ENCODE measurements around the gene SREK1IP1.

The SREK1IP1 gene

DNA sequence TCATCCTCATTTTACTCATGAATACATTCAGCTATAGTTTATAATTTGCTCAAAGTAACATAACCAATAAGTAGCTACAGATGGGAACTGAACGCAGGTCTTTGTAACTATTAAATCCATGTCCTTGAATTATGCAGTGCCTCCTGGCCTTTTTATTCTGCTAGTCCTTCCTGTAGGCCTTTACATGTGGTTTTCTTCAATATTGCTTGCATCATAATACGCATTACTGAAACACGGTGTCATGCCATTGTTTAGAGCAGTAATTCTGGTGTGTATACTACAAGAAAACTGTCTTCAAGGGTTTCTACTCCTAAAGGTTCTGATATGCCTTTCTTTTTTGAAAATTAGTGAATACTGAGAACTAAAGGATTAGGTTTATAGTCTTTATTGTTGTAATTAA, 21.0 kb upstream of the SREK1IP1 start:
- TF ChIP-seq, protein P1, sequence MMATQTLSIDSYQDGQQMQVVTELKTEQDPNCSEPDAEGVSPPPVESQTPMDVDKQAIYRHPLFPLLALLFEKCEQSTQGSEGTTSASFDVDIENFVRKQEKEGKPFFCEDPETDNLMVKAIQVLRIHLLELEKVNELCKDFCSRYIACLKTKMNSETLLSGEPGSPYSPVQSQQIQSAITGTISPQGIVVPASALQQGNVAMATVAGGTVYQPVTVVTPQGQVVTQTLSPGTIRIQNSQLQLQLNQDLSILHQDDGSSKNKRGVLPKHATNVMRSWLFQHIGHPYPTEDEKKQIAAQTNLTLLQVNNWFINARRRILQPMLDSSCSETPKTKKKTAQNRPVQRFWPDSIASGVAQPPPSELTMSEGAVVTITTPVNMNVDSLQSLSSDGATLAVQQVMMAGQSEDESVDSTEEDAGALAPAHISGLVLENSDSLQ (IDR thresholded peaks at IDR 0.05): no peak
- TF ChIP-seq ARNT (IDR thresholded peaks at IDR 0.05) (no peak), CTBP1 (IDR thresholded peaks at IDR 0.05; ENCODE audit: borderline replicate concordance) (no peak), FOXK2 (IDR thresholded peaks at IDR 0.05) (no peak), ELF4 (IDR thresholded peaks at IDR 0.05) (no peak), BHLHE40 (IDR thresholded peaks at IDR 0.05; ENCODE audit: borderline replicate concordance) (no peak), HDGF (IDR thresholded peaks at IDR 0.05; ENCODE audit: borderline replicate concordance) (no peak), TARDBP (IDR thresholded peaks at IDR 0.05) (no peak)
- ChIA-PET CTCF (interaction anchor here (0.6 kb wide), 1 partner anchor 173 kb away, joined by 3 read pairs; no protein-coding TSS in a partner anchor), POLR2A (no interaction called here)
- no peak for DNase-seq (ENCODE audit: extremely low spot score)

DNA sequence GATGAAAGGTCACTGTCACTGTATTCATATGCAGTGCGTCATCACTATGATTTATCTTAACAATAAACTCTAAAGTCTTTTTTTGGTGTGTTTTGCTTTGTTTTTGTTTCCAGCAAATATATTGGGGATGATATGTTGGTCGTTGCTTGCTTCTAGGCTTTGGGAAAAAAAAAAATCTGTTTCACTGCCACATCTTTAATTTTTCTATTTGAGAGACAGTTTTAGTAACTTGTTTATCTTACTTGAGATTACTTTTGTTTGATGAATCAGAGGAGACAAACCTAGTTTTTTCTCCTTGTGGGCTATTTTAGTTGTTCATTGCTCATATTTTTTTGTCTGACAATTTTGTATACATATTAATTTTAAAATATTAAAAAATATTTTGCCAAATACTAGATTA, 19.7 kb upstream of the SREK1IP1 start:
- no peak for TF ChIP-seq ARNT (IDR thresholded peaks at IDR 0.05)
- TF ChIP-seq FOXM1 (IDR thresholded peaks at IDR 0.05; ENCODE audit: borderline replicate concordance): no peak
- TF ChIP-seq SP1 (IDR thresholded peaks at IDR 0.05): no peak
- no peak for TF ChIP-seq L3MBTL2 (conservative IDR thresholded peaks at IDR 0.05)
- TF ChIP-seq, protein P1 (IDR thresholded peaks at IDR 0.05): no peak
- no peak for TF ChIP-seq CTBP1 (IDR thresholded peaks at IDR 0.05; ENCODE audit: borderline replicate concordance)
- no peak for TF ChIP-seq HDGF (IDR thresholded peaks at IDR 0.05; ENCODE audit: borderline replicate concordance)
- no peak for TF ChIP-seq TARDBP (IDR thresholded peaks at IDR 0.05)
- POLR2A ChIA-PET: no interaction called here
- CTCF ChIA-PET: no interaction called here
- no peak for DNase-seq (ENCODE audit: extremely low spot score)

DNA sequence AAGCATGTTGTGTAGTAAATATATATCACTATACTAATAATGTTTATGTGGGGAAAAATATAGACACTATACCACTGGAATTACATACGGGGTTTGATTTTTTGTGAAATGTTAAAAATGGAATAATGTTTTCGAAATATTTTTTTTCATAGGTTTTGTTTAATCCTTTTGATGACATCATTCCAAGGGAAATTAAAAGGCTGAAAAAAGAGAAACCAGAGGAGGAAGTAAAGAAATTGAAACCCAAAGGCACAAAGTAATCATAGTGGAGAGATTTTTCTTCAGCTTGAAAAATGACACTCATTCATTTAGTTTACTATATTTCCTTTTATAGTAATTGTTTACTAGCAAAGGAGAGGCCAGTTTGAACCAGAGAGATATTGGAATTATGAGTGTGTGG, 17.9 kb upstream of the SREK1IP1 start:
- POLR2A ChIA-PET: no interaction called here
- CTCF ChIA-PET: interaction anchor here (1.1 kb wide), 1 partner anchor 158 kb away, joined by 4 read pairs; no protein-coding TSS in a partner anchor

DNA sequence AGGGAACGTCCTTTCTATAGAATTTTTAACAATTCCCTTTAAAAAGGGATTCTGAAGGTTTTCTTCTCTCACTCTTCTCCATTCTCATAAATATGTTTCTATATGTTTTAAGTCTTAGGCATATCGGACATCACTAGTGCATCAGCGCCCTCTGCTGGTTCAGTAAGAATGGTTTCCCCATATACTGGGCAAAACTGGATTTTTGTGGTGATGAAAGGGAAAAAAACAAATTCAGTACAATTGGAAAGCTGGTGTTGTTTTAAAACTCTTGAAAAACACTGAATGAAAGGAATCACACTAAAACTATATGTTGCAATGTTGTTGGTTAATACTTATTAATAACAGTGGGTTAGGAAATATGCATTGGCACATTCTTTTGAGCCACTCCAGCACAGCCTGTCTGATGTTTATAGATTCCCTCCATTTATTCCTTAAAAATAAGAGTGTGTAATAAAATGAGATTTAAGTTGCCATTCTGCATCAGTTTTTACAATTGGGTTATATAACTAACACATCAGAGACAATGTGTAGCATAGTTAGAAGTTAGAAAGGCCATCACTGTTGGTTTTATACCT, 16.0 kb upstream of the SREK1IP1 start:
- ChIA-PET POLR2A (no interaction called here), CTCF (interaction anchor here (1.0 kb wide), 1 partner anchor 149 kb away, joined by 3 read pairs; no protein-coding TSS in a partner anchor)
- TF ChIP-seq SUZ12 (IDR thresholded peaks at IDR 0.05): no peak
- TF ChIP-seq BHLHE40 (IDR thresholded peaks at IDR 0.05; ENCODE audit: borderline replicate concordance): no peak
- TF ChIP-seq HDGF (IDR thresholded peaks at IDR 0.05; ENCODE audit: borderline replicate concordance): no peak
- no peak for TF ChIP-seq FOXM1 (IDR thresholded peaks at IDR 0.05; ENCODE audit: borderline replicate concordance)
- no peak for TF ChIP-seq L3MBTL2 (conservative IDR thresholded peaks at IDR 0.05)
- TF ChIP-seq FOXK2 (IDR thresholded peaks at IDR 0.05): no peak
- TF ChIP-seq ELF4 (IDR thresholded peaks at IDR 0.05): no peak
- TF ChIP-seq ARNT (IDR thresholded peaks at IDR 0.05): no peak
- no peak for TF ChIP-seq TARDBP (IDR thresholded peaks at IDR 0.05)
- TF ChIP-seq CTBP1 (IDR thresholded peaks at IDR 0.05; ENCODE audit: borderline replicate concordance): no peak
- no peak for TF ChIP-seq ZNF384 (IDR thresholded peaks at IDR 0.05)
- TF ChIP-seq LEF1 (IDR thresholded peaks at IDR 0.05; ENCODE audit: borderline replicate concordance): no peak
- DNase-seq (ENCODE audit: extremely low spot score): peak; percentile 45

More for the DNA sequence above, 17.9 kb upstream of the SREK1IP1 start:
- no peak for DNase-seq (ENCODE audit: extremely low spot score)
- TF ChIP-seq FOXA1 (IDR thresholded peaks at IDR 0.05): no peak
- no peak for TF ChIP-seq FOXK2 (IDR thresholded peaks at IDR 0.05)
- TF ChIP-seq BHLHE40 (IDR thresholded peaks at IDR 0.05; ENCODE audit: borderline replicate concordance): no peak
- no peak for TF ChIP-seq SUZ12 (IDR thresholded peaks at IDR 0.05)
- TF ChIP-seq ARNT (IDR thresholded peaks at IDR 0.05): no peak
- TF ChIP-seq L3MBTL2 (conservative IDR thresholded peaks at IDR 0.05): no peak
- TF ChIP-seq SP1 (IDR thresholded peaks at IDR 0.05): no peak
- TF ChIP-seq HDGF (IDR thresholded peaks at IDR 0.05; ENCODE audit: borderline replicate concordance): no peak
- no peak for TF ChIP-seq CTBP1 (IDR thresholded peaks at IDR 0.05; ENCODE audit: borderline replicate concordance)
- TF ChIP-seq FOXM1 (IDR thresholded peaks at IDR 0.05; ENCODE audit: borderline replicate concordance): no peak
- TF ChIP-seq TARDBP (IDR thresholded peaks at IDR 0.05): no peak
- no peak for TF ChIP-seq NFRKB (IDR thresholded peaks at IDR 0.05)
- TF ChIP-seq ZNF384 (IDR thresholded peaks at IDR 0.05): no peak
- TF ChIP-seq LEF1 (IDR thresholded peaks at IDR 0.05; ENCODE audit: borderline replicate concordance): no peak
- TF ChIP-seq ELF4 (IDR thresholded peaks at IDR 0.05): no peak
- TF ChIP-seq, protein P1 (IDR thresholded peaks at IDR 0.05): no peak

DNA sequence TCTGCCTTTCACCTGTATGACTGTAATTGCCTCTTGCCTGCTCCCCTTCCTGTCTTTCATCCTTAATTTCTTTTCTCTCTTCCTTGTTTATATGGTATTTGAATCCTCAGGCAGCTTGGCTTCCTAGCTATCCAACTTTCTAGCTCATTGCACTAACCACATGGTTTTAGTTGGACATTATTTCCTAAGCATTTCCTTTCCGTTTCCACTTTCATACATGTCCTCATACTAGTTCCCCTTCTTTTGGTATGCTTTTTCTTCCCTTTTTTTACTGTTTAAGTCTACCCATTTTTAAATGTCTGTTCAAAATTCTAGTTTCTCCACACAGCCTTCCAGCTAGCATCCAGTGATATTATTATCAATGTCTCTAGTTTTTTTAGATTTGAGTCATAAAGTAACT, 6.8 kb upstream of the SREK1IP1 start:
- TF ChIP-seq SP1 (IDR thresholded peaks at IDR 0.05): no peak
- DNase-seq (ENCODE audit: extremely low spot score): no peak
- CTCF ChIA-PET: interaction anchor here (0.6 kb wide), 1 partner anchor 8 kb away, joined by 5 read pairs; no protein-coding TSS in a partner anchor
- POLR2A ChIA-PET: no interaction called here

DNA sequence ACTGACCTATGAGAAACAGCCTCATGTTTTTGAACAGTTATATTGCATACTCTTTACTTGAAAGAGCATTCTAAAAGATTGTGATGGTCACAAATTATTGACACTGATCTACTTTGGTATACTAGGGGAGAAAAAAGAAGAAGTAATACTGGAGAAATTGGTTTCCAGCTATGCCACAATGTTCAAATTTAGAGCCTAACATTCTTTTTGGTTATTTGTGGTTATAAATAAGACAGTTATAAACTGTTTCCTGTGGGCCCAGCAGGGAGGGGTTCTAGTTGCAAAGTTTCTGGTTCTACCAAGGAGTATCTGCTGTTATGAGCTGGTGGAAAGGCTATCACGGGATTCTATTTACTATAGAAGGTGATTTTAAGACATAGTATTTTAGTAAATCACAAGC, 5.0 kb upstream of the SREK1IP1 start:
- DNase-seq (ENCODE audit: extremely low spot score): no peak
- TF ChIP-seq BHLHE40 (IDR thresholded peaks at IDR 0.05; ENCODE audit: borderline replicate concordance): no peak
- ChIA-PET POLR2A (no interaction called here), CTCF (no interaction called here)

DNA sequence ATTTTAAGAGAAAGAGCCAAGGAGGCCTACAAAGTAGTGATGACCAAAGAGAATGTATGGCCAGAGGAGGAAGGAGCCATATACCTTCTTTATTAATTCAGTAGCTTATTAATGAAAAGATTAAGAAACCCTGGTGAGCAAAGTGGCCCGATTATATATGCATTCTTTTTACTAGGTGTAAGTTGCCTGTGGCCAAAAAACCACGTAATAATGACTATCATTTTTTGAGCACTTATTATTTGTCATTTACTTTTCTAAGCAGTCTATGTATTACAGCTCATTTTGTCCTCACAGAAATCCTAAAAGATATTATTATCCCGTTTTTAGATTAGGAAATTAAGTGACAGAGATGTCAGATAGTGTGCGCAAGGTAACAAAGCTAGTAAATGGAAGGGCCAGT, 3.2 kb upstream of the SREK1IP1 start:
- ChIA-PET POLR2A (no interaction called here), CTCF (no interaction called here)

More for the DNA sequence above, 3.2 kb upstream of the SREK1IP1 start:
- no peak for TF ChIP-seq BHLHE40 (IDR thresholded peaks at IDR 0.05; ENCODE audit: borderline replicate concordance)
- no peak for TF ChIP-seq CTBP1 (IDR thresholded peaks at IDR 0.05; ENCODE audit: borderline replicate concordance)
- DNase-seq (ENCODE audit: extremely low spot score): no peak

Measured in HEK293T (cell line).